Right lobe of liver (tissue), 4 donors: Measurements from ENCODE around the gene TFEB.

ENCODE experiments used
- POLR2A ChIP-seq: fragments of 450-650 bp; IDR thresholded peaks from one replicate; pipeline ENCODE4 v1.6.1; 2017; ENCODE audit warnings: antibody characterized with exemption, mild to moderate bottlenecking
- TF ChIP-seq, protein P1 (sequence below), 4 donors: fragments of 200-600 bp in 3 of 4; fragments of 450-650 bp in 1 of 4; IDR thresholded peaks; one replicate each; pipeline versions ENCODE4 v1.5.1 to v1.8.0; 2016 to 2022; ENCODE audit warnings: antibody characterized with exemption in 4 of 4, mild to moderate bottlenecking in 2 of 4
- donor health status: DM: no; HTN: no; CAD: no.
- donor health status: DM: no; HTN: no; CAD: no.
- donor health status: DM: no; HTN: yes; CAD: no.

- TF ChIP-seq, protein P1, sequence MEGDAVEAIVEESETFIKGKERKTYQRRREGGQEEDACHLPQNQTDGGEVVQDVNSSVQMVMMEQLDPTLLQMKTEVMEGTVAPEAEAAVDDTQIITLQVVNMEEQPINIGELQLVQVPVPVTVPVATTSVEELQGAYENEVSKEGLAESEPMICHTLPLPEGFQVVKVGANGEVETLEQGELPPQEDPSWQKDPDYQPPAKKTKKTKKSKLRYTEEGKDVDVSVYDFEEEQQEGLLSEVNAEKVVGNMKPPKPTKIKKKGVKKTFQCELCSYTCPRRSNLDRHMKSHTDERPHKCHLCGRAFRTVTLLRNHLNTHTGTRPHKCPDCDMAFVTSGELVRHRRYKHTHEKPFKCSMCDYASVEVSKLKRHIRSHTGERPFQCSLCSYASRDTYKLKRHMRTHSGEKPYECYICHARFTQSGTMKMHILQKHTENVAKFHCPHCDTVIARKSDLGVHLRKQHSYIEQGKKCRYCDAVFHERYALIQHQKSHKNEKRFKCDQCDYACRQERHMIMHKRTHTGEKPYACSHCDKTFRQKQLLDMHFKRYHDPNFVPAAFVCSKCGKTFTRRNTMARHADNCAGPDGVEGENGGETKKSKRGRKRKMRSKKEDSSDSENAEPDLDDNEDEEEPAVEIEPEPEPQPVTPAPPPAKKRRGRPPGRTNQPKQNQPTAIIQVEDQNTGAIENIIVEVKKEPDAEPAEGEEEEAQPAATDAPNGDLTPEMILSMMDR (IDR thresholded peaks at IDR 0.05), result no peak
- no peak for TF ChIP-seq POLR2A
Measured at GRCh38 chr6:41692080-41692675, 43.2 kb downstream of the TFEB start.
